ENCODE measurements around the gene ANKFY1. TPM values are rescaled to one million over a fixed set of nuclear protein-coding genes. Genes with fewer than 3 reads are reported as not detected.

Gene ANKFY1
- total RNA-seq, 1 donor from 2014 or later, result 53.8 TPM

- Mint-ChIP-seq H3K4me1 (ENCODE audit: low read depth) (peaks cover 48% of the 10 kb centered on the region), H3K27ac (no peak overlapping the region), H3K36me3 (ENCODE audit: low read depth) (peaks cover 14% of the 10 kb centered on the region), H3K9me3 (no peaks in the 10 kb centered on the region), H3K4me3 (no peak overlapping the region), H3K27me3 (ENCODE audit: insufficient read depth) (no peaks in the 10 kb centered on the region)
- intact Hi-C loops (cut with micrococcal nuclease), result no loop called here
- no peak for DNase-seq (ENCODE audit: low spot score)
Measured at GRCh38 chr17:4250887-4251286, 12.9 kb downstream of the ANKFY1 start.

- no peaks in the 10 kb centered on the region for H3K27me3 Mint-ChIP-seq (ENCODE audit: insufficient read depth)
- H3K4me1 Mint-ChIP-seq (ENCODE audit: low read depth), result peaks cover 53% of the 10 kb centered on the region
- no peak for DNase-seq (ENCODE audit: low spot score)
- H3K9me3 Mint-ChIP-seq, result no peaks in the 10 kb centered on the region
- intact Hi-C loops (cut with micrococcal nuclease), result no loop called here
- no peak overlapping the region for H3K4me3 Mint-ChIP-seq
- peaks cover 13% of the 10 kb centered on the region for H3K36me3 Mint-ChIP-seq (ENCODE audit: low read depth)
- peak overlapping the region; percentile 1 for H3K27ac Mint-ChIP-seq
Measured at GRCh38 chr17:4249452-4250029, 14.2 kb downstream of the ANKFY1 start.

GRCh38 chr17:4248504-4249277 is 15.1 kb downstream of the ANKFY1 start:
- no peaks in the 10 kb centered on the region for H3K27me3 Mint-ChIP-seq (ENCODE audit: insufficient read depth)
- H3K36me3 Mint-ChIP-seq (ENCODE audit: low read depth), result peaks cover 13% of the 10 kb centered on the region
- peaks cover 55% of the 10 kb centered on the region for H3K4me1 Mint-ChIP-seq (ENCODE audit: low read depth)
- no peak for DNase-seq (ENCODE audit: low spot score)
- no peaks in the 10 kb centered on the region for H3K9me3 Mint-ChIP-seq
- intact Hi-C loops (cut with micrococcal nuclease), result no loop called here
- H3K4me3 Mint-ChIP-seq, result no peak overlapping the region
- no peak overlapping the region for H3K27ac Mint-ChIP-seq

GRCh38 chr17:4247971-4248388 is 15.8 kb downstream of the ANKFY1 start:
- intact Hi-C loops (cut with micrococcal nuclease), result no loop called here
- Mint-ChIP-seq H3K36me3 (ENCODE audit: low read depth) (peaks cover 13% of the 10 kb centered on the region), H3K9me3 (no peaks in the 10 kb centered on the region), H3K27ac (no peak overlapping the region), H3K27me3 (ENCODE audit: insufficient read depth) (no peaks in the 10 kb centered on the region), H3K4me3 (no peak overlapping the region), H3K4me1 (ENCODE audit: low read depth) (peaks cover 50% of the 10 kb centered on the region)
- no peak for DNase-seq (ENCODE audit: low spot score)

- DNase-seq (ENCODE audit: low spot score), result no peak
- peaks cover 15% of the 10 kb centered on the region for H3K36me3 Mint-ChIP-seq (ENCODE audit: low read depth)
- peaks cover 50% of the 10 kb centered on the region for H3K4me1 Mint-ChIP-seq (ENCODE audit: low read depth)
- H3K9me3 Mint-ChIP-seq, result no peaks in the 10 kb centered on the region
- no peak overlapping the region for H3K27ac Mint-ChIP-seq
- intact Hi-C loops (cut with micrococcal nuclease), result no loop called here
- no peak overlapping the region for H3K4me3 Mint-ChIP-seq
- no peaks in the 10 kb centered on the region for H3K27me3 Mint-ChIP-seq (ENCODE audit: insufficient read depth)
Measured at GRCh38 chr17:4247361-4247970, 16.3 kb downstream of the ANKFY1 start.

GRCh38 chr17:4246674-4247073 is 17.1 kb downstream of the ANKFY1 start:
- H3K9me3 Mint-ChIP-seq, result no peaks in the 10 kb centered on the region
- DNase-seq (ENCODE audit: low spot score), result no peak
- intact Hi-C loops (cut with micrococcal nuclease), result no loop called here
- peaks cover 50% of the 10 kb centered on the region for H3K4me1 Mint-ChIP-seq (ENCODE audit: low read depth)
- no peaks in the 10 kb centered on the region for H3K27me3 Mint-ChIP-seq (ENCODE audit: insufficient read depth)
- no peak overlapping the region for H3K4me3 Mint-ChIP-seq
- peaks cover 19% of the 10 kb centered on the region for H3K36me3 Mint-ChIP-seq (ENCODE audit: low read depth)
- H3K27ac Mint-ChIP-seq, result no peak overlapping the region

- H3K36me3 Mint-ChIP-seq (ENCODE audit: low read depth), result peaks cover 22% of the 10 kb centered on the region
- no peak overlapping the region for H3K27ac Mint-ChIP-seq
- H3K4me1 Mint-ChIP-seq (ENCODE audit: low read depth), result peaks cover 11% of the 10 kb centered on the region
- H3K27me3 Mint-ChIP-seq (ENCODE audit: insufficient read depth), result no peaks in the 10 kb centered on the region
- DNase-seq (ENCODE audit: low spot score), result no peak
- no peaks in the 10 kb centered on the region for H3K9me3 Mint-ChIP-seq
- intact Hi-C loops (cut with micrococcal nuclease), result no loop called here
- H3K4me3 Mint-ChIP-seq, result no peak overlapping the region
Measured at GRCh38 chr17:4241535-4241934, 22.2 kb downstream of the ANKFY1 start.

- no peaks in the 10 kb centered on the region for H3K9me3 Mint-ChIP-seq
- H3K4me3 Mint-ChIP-seq, result no peak overlapping the region
- peaks cover 19% of the 10 kb centered on the region for H3K4me1 Mint-ChIP-seq (ENCODE audit: low read depth)
- peaks cover 38% of the 10 kb centered on the region for H3K36me3 Mint-ChIP-seq (ENCODE audit: low read depth)
- H3K27me3 Mint-ChIP-seq (ENCODE audit: insufficient read depth), result no peaks in the 10 kb centered on the region
- no peak for DNase-seq (ENCODE audit: low spot score)
- no peak overlapping the region for H3K27ac Mint-ChIP-seq
- intact Hi-C loops (cut with micrococcal nuclease), result no loop called here
Measured at GRCh38 chr17:4236456-4236855, 27.3 kb downstream of the ANKFY1 start.

- Mint-ChIP-seq H3K4me3 (no peak overlapping the region), H3K36me3 (ENCODE audit: low read depth) (peaks cover 35% of the 10 kb centered on the region), H3K27me3 (ENCODE audit: insufficient read depth) (no peaks in the 10 kb centered on the region), H3K27ac (no peak overlapping the region), H3K4me1 (ENCODE audit: low read depth) (peaks cover 19% of the 10 kb centered on the region), H3K9me3 (no peaks in the 10 kb centered on the region)
- intact Hi-C loops (cut with micrococcal nuclease), result no loop called here
- DNase-seq (ENCODE audit: low spot score), result no peak
Measured at GRCh38 chr17:4235372-4236279, 28.2 kb downstream of the ANKFY1 start.

- no peak for DNase-seq (ENCODE audit: low spot score)
- Mint-ChIP-seq H3K27ac (no peak overlapping the region), H3K36me3 (ENCODE audit: low read depth) (peaks cover 31% of the 10 kb centered on the region), H3K27me3 (ENCODE audit: insufficient read depth) (no peaks in the 10 kb centered on the region), H3K9me3 (no peaks in the 10 kb centered on the region), H3K4me1 (ENCODE audit: low read depth) (peaks cover 19% of the 10 kb centered on the region), H3K4me3 (no peak overlapping the region)
- intact Hi-C loops (cut with micrococcal nuclease), result no loop called here
Measured at GRCh38 chr17:4234401-4234800, 29.4 kb downstream of the ANKFY1 start.

- Mint-ChIP-seq H3K27ac (no peak overlapping the region), H3K36me3 (ENCODE audit: low read depth) (peaks cover 29% of the 10 kb centered on the region), H3K4me1 (ENCODE audit: low read depth) (peaks cover 19% of the 10 kb centered on the region), H3K27me3 (ENCODE audit: insufficient read depth) (no peaks in the 10 kb centered on the region), H3K4me3 (no peak overlapping the region), H3K9me3 (no peaks in the 10 kb centered on the region)
- no peak for DNase-seq (ENCODE audit: low spot score)
- intact Hi-C loops (cut with micrococcal nuclease), result no loop called here
Measured at GRCh38 chr17:4233668-4234258, 30.0 kb downstream of the ANKFY1 start.

- Mint-ChIP-seq H3K36me3 (ENCODE audit: low read depth) (peaks cover 30% of the 10 kb centered on the region), H3K27ac (peak overlapping the region; percentile 14)
- intact Hi-C loops (cut with micrococcal nuclease), result no loop called here
Measured at GRCh38 chr17:4232168-4232813, 31.5 kb downstream of the ANKFY1 start.

More at GRCh38 chr17:4232168-4232813, 31.5 kb downstream of the ANKFY1 start:
- Mint-ChIP-seq H3K4me3 (no peak overlapping the region), H3K27me3 (ENCODE audit: insufficient read depth) (no peaks in the 10 kb centered on the region), H3K4me1 (ENCODE audit: low read depth) (peaks cover 24% of the 10 kb centered on the region), H3K9me3 (no peaks in the 10 kb centered on the region)
- DNase-seq (ENCODE audit: low spot score), result no peak
